HPDE6-E6E7 (cell line): ENCODE measurements around the gene NOCT.
"Not testable (repeated sequence)": the region's sequence is repeated elsewhere in the genome, so short reads cannot be mapped to it uniquely, and the experiment has no call there.

ENCODE experiments used
- DNase-seq: peaks from one replicate; pipeline ENCODE4 v3.0.0; 2011; ENCODE audit warnings: missing footprints; ENCODE audit errors: extremely low spot score

Gene NOCT

DNA sequence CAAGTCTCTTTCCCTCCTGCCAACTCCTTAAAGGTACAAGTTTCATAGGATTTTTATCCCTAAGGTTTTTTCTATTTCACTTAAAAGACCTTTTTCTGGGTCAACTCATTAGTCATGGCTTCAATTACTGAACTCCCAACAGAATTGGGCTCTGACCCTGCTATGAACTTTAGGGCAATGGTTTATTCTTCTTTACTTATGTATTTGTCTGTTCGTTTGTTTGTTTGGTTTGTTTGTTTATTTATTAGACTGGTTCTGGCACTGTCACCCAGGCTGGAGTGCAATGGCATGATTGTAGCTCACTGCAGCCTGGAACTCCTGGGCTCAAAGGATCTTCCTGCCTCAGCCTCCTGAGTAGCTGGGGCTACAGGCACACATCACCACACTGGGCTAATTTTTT is 5.9 kb upstream of the NOCT start:
- DNase-seq = no peak

DNA sequence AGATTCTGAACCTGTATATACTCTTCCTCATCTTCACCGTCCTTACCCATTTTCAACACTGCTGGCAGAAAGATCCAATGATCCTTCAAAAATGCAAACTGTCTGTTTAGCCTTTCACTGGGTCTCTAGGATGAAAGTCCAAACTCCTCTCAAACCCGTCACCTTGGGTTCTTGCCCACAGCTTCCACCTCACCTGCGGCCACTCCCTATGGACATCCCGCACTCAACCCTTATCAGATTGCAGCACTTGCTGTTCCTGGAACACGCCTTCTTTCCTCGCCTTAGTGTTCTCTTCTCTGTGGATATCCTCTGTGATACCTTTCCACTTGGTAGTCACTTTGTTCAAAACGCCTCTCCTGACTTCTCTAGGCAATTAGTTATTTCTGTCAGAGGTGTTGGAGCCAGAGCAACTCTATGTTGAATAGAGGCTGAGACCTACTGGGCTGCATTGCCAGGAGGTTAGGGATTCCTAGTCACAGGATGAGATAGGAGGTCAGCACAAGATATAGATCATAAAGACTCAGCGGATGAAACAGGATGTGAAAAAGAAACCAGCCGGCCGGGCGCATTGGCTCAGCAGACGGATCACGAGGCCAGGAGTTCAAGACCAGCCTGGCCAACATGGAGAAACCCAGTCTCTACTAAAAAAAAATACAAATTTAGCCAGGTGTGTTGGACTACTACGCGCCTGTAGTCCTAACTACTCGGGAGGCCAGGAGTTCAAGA is 4.2 kb upstream of the NOCT start:
- no peak for DNase-seq

DNA sequence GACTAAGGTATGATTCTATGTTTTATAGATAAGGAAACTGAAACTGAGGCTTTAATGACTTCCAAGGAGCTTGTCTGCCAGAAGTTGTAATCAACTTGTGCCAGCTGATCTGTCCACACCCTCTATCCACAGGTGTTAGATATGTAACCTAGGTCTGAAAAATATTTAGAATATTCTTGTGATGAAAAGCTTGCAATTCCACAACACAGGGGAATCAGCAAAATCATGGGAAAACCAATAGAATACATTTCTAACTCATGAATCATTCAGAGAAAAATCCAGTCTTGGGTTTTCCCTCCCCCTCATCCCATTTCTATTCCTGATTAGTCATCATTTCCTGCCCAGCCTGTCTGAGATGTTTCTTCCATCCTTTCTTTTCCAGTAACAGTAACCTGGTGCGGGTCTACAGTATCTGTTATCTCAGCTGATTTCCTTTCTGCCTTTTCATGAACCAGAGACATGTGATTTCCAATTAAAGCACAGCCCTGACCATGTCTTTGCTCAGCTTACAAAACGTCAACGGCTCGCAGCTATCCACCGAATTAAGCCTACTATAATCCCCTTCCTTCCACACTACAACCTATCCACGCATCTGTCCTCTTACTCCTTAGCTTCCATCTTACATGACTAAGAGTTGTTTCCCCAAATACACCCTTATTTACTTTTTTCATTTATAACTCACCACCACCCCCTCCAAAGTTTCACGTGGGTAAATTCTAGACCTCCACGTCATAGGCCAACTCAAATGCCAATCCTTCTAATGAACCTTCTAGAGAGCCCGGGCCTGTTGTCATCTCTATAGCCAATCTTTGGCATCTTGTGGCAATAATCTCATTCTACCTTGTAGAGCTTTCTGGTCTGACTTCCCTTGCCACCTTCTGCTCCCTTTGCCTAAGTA is 961 bp upstream of the NOCT start:
- DNase-seq = peak; percentile 76

DNA sequence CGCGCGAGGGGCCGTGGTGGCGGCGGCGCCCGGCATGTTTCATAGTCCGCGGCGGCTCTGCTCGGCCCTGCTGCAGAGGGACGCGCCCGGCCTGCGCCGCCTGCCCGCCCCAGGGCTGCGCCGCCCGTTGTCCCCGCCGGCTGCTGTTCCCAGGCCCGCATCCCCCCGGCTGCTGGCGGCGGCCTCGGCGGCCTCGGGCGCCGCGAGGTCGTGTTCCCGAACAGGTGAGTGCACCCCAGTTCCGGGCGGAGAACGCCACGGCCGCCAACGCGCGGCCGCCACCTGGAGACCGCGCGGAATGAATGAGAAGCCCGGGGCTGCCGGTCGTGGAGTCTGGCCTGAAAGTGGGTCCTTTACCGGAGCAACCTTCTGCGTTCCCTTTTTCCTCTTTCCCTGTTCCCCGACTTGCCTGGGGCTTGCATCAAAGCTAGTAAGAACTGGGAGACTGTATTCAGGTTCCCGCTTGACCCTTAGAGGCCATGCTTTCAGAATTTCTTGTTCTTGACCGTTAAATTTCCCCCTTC is 429 bp downstream of the NOCT start:
- no peak for DNase-seq

DNA sequence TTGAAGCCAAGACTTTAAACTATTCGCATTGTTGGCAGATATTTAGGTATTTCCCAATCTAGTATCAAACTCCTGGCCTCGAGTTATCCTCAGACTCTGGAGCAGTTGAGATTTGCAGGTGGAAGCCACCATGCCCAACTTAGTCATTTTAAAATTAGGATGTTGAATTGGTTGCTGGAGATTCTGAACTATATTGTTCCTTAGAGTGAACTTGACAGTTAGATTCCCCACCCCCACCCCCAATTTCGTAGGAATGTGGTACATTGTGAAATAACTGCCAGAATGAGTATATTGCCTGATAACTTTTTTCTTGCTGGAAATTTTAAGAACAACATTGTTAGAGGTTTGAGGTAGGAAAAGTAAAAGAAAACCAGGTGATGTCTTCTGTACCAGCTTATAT is 2.3 kb downstream of the NOCT start:
- DNase-seq = no peak

DNA sequence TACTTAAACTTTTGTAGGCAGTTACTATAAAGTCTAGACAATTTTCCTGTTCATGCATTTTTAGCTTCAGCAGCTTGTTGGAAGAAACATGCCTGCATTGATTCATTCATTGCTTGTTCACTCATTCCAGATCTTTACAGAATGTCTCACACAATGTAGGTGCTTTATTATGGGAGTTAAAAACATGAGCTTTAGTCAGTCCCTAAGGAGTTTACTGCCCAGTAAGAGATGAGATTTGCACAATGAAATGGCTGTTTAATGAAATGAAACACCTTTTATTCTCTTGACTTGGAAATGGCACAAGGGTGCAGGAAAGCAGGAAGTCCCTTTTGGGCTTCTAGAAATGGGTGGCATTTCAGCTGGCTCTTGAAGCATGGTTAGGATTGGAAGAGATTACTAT is 2.9 kb downstream of the NOCT start:
- DNase-seq = no peak

DNA sequence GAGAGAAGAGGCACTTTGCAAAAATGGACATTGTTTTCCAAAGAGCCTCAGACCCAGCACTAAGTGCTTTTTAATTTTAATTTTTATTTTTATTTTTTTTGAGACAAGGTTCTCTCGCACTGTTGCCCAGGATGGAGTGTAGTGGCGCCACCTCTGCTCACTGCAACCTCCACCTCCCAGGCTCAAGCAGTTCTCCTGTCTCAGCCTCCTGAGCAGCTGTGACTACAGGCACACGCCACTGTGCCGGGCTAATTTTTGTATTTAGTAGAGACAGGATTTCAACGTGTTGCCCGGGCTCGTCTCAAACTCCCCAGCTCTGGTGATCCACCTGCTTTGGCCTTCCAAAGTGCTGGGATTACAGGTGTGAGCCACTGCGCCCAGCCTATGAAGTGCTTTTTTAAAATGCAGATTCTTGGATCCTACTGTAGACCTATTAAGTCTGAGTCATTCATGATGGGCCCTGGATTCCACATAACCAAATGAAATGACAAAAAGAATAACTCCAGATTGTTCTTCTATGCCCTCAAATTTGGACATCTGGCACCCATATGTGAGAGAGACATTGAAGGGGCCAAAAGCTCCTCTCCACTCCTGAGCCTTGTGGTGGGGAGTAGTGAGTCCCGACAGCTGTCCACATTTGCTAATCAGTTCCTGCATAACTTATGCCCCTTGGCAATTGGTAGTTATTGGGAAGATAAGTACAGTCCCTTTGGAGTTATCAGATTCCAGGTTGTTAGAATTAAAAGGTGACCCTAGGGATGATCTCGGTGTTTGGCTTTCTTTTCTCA is 3.6 kb downstream of the NOCT start:
- no peak for DNase-seq

DNA sequence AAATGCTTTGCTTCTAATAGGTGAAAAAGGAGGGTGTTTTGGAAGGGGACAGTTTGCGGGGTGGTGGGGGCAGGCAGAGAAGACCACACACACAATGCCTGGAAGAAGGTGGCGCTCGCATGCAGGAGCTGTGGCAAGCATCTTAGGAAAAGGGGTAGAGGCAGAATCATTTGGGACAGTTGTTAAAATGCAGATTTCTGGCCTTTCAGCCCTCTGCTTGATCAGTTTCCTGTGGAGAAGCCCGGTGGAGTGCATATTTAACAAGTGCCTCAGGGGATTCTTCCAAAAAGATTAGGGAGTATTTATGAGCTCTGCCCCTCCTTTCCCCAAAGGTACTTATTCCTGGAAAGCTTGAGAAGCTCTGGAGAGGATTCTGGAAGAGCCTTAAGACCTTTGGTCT is 4.8 kb downstream of the NOCT start:
- no peak for DNase-seq

DNA sequence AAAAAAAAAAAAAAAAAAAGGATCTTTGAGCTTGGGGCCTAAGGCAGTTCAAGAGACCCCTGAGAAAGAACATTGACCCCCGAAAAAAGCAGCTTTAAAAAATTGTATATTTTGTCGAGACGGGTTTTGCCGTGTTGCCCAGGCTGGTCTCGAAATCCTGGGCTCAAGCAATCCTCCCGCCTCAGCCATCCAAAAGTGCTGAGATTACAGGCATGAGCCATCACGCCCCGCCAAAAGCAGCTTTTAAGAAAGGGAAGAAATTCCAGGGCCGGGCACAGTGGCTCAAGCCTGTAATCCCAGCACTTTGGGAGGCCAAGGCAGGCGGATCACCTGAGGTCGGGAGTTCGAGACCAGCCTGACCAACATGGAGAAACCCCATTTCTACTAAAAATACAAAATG is 5.5 kb downstream of the NOCT start:
- not testable (repeated sequence) for DNase-seq

DNA sequence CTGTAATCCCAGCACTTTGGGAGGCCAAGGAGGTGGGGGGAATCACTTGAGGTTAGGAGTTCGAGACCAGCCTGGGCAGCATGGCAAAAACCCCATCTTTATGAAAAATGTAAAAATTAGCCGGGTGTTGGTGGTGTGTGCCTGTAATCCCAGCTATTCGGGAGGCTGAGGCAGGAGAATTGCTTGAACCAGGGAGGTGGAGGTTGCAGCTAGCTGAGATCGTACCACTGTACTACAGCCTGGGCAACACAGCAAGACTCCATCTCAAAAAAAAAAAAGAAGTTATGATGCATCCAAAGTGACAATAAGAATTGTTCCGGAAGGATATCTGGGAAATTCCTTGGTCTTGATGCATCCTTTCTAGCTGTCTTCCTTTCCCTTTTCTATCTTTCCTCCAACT is 7.3 kb downstream of the NOCT start:
- DNase-seq = no peak

DNA sequence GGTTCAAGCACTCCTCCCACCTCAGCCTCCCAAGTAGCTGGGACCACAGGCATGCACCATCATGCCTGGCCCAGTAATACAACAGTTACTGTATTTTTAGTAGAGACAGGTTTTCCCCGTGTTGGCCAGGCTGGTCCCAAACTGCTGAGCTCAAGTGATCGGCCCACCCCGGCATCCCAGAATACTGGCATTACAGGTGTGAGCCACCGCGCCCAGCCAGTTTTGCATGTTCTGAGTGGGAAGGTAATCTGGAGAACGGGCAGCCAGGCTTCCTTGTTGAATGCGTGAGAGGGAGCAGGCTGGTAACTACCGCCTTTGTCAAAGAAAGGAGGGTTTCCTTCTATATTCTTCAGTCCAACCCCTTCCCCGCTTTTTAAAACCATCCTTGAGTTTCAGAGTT is 9.1 kb downstream of the NOCT start:
- no peak for DNase-seq

DNA sequence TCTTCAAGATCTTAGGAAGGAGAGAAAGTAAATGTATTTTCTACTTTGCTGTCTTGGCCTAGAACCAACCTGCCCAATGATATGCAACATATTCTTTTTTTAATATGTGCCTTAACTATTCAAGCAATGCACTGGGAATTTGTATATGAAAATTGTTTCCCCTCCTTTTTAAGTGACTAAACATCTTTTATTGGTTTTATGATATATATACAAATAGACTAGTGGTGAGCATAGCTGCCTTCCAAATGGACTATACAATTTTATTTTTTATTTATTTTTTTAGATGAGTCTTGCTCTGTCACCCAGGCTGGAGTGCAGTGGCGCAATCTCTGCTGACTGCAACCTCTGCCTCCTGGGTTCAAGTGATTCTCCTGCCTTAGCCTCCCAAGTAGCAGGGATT is 10.3 kb downstream of the NOCT start:
- DNase-seq = no peak

DNA sequence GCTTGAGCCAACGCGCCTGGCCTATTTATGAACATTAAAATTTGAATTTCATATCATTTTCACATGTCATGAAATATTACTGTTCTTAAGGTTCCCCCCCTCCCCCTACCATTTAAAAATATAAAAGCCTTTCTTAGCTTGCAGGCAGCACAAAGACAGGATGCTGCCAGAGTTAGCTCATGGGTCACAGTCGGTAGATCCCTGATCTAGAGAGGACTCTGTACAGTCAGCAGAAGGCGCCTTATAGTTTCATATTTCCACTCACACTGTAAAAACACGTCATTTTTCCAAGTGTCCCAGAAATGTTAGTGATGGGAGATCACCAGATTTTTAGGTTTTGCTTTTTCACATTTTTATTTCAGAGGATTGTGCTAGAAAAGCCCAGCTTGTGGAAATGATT is 12.2 kb downstream of the NOCT start:
- DNase-seq = no peak

DNA sequence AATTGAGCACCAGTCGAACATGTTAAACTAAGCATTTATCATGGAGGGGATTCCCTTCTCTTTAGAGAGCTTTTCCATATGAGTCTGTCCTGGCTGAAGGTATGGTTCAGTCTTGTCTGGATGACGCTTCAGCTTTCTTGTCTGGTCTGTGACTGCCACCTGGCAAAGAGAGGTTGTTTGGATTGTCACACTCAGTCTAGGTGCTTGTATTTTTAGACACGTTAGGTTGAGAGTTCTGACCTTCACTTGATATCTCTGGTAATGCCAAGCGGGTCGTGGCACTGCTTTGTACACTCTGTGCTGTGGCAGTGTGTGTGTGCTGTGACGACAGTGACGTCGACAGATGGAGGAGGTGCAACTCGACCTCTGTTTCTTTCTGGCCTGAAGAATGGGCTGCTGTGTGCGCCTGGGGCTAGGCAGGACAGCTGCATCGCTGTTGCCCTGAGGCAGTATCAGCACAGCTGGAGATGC is 12.6 kb downstream of the NOCT start:
- DNase-seq = no peak

DNA sequence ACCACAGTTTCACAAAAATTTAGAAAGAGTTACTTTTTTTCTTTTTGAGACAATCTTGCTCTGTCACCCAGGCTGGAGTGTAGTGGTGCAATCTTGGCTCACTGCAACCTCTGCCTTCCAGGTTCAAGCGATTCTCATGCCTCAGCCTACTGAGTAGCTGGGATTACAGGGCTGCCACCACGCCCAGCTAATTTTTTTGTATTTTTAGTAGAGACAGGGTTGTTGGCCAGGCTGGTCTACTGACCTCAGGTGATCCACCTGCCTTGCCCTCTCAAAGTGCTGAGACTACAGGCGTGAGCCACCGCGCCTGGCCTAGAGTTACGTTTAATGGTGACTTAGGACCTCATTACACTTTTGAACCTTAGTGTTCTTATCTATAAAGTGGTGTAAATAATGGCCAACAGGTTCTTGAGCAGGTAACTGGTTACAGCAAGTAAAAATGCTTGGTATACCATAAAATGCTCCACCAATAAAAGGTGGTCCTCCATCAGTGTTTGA is 14.3 kb downstream of the NOCT start:
- not testable (repeated sequence) for DNase-seq

DNA sequence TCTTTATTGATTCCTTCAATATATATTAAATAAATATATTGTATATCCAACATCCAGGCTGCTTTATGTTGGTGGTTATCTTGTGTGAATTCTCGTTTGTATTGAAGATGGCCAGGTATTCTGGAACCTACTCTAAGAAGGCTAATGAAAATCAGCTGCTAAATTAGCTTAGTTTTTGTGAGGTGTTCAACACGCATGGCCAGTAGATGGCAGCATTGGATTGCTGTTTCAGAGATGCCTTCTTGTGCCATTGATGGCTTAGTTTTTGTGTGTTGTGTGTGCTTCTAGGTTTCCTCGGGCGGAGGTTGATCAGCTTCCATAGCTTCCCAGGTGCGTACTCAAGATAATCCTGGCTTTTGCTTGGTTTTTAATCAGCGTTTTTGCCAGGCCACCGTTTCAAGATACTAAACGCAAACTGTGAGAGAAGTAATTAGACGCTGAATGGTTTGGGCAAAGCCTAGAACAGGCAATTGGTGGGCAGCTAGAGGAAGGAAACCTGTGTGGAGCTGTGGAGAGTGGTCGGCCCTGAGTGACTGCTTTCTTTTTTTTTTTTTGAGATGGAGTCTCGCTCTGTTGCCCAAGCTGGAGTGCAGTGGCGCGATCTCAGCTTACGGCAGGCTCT is 15.1 kb downstream of the NOCT start:
- DNase-seq = peak; percentile 41

DNA sequence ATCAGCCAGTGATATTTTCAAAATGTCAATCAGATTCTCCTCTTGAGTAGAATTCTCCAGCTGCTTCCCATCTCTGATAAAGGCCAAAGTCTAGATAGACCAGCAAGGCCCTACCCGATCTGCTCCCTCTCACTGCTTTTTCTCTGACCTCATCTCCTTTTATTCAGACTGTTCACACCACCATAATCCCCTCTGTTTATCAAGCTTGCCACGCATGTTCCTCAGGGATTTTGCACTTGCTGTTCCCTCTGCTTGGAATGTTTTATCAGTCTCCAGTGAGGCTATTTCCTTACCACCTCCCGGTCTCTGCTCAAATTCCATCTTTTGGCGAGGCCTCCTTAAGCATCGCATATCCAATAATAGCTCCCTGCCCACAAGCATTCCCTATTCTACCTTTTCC is 20.1 kb downstream of the NOCT start:
- DNase-seq = no peak

DNA sequence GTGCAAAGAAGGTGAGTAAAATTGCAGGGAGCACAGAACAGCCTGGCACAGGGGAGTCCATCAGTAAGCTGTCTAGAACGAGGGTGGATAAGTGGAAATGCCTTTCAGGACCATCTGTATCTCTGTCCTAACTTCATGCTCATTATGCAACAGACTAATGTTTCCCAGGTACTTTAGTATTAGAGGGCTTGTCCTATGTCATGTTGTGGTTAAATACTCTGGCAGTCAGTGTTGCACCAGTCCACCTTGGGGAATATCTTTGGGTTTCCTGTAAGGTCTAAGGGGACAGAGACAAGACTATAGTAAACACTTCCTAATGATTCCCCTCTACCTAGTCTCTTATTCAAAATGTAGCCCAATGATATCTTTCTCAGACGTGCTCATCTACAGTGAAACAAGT is 21.3 kb downstream of the NOCT start:
- DNase-seq = no peak

DNA sequence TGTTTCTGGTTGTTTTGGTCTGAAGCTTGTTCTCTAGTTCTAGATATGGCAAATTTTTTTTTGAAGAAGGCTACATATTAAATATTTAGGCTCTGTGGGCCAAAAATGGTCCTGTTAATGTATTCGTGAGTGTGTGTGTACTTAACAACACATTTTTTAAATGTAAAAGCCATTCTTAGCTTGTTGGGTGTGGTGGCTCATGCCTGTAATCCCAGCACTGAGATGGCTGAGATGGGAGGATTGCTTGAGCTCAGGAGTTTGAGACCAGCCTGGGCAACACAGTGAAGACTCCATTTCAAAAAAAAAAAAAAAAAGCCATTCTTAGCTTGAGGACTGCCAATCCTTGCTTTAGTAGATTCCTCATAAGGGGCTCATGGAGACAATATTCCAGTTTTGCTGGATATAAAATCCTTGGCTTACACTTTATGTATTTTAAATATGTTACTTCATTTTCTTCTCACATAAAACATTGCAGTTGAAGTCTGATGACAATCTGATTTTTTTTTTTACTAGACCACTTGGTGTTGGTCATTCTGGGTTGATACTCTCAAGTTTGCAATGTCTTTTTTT is 23.4 kb downstream of the NOCT start:
- no peak for DNase-seq

DNA sequence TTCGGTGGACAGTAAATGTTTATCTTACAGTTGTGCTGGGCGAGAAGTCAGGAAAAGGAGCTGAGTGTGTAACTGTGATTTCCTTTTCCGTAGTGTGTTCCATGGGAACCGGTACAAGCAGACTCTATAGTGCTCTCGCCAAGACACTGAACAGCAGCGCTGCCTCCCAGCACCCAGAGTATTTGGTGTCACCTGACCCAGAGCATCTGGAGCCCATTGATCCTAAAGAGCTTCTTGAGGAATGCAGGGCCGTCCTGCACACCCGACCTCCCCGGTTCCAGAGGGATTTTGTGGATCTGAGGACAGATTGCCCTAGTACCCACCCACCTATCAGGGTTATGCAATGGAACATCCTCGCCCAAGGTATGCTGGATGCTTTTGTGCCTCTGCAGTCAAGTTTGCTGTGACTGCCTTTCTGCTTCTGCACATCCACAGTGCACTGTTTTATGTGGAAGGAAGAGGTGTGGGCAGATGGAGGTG is 27.4 kb downstream of the NOCT start:
- no peak for DNase-seq

DNA sequence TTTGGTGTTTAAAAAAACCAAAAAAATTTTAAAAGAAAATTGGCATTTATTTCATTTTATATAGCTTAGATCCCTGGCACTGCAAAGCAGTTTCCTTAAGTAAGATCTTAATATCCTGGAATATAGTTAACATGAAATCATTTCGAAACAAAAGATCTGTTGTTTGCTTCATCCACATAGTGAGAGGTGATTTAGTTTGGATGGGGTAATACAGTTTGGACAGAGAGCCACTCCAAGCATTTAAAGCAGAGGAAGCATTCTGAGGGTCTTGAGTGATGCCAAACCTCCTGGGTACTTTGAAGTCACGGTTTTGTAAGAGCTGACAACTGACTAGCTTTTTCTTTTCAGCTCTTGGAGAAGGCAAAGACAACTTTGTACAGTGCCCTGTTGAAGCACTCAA is 28.7 kb downstream of the NOCT start:
- DNase-seq = no peak
